Left ventricle myocardium inferior (tissue), 1 donor: ENCODE measurements around the gene AK2. TPM values are rescaled to one million over a fixed set of nuclear protein-coding genes. Genes with fewer than 3 reads are reported as not detected.

Experiments used
- DNase-seq: peaks from one replicate; pipeline ENCODE4 v3.0.0-alpha.2; 2020
- H3K27ac ChIP-seq: fragments of 200-600 bp; replicated peaks from 2 replicates; pipeline ENCODE4 v1.8.0; 2021
- H3K27me3 ChIP-seq: fragments of 200-600 bp; 2 replicates; pipeline ENCODE4 v1.8.0; 2021; ENCODE audit warnings: low read depth
- H3K36me3 ChIP-seq: fragments of 200-600 bp; 2 replicates; pipeline ENCODE4 v1.8.0; 2021
- H3K4me1 ChIP-seq: fragments of 200-600 bp; 2 replicates; pipeline ENCODE4 v1.8.0; 2021
- H3K4me3 ChIP-seq: fragments of 200-600 bp; 2 replicates; pipeline ENCODE4 v1.8.0; 2021; ENCODE audit warnings: mild to moderate bottlenecking, moderate library complexity
- H3K9me3 ChIP-seq: fragments of 200-600 bp; replicated peaks from 2 replicates; pipeline ENCODE4 v1.8.0; 2021
- intact Hi-C: fragments of 100-400 bp; cut with micrococcal nuclease; formaldehyde crosslinking; loops from one replicate; pipeline ENCODE4 v1.11.0; 2022
- total RNA-seq: library from RNA; stranded (reverse); fragmentation: NEBNext Ultra II Directional; extraction: Animal tissue kit (Norgen Biotek cat#: 25700); gene quantifications from one replicate; pipeline ENCODE4 v1.2.1, GENCODE V29; 2021
- TF ChIP-seq, protein P1 (sequence below): fragments of 200-600 bp; IDR thresholded peaks from 2 replicates; pipeline ENCODE4 v1.8.0; 2021; ENCODE audit warnings: antibody characterized with exemption, mild to moderate bottlenecking, borderline replicate concordance
- donor health status: DM: no; HTN: yes; CAD: no; lungs with severe emphysema.

Gene AK2
- total RNA-seq, 1 donor from 2014 or later, result 121 TPM

GRCh38 chr1:32988665-32989064, 48.0 kb downstream of the AK2 start:
- Histone ChIP-seq H3K4me1 (peaks cover 54% of the 10 kb centered on the region), H3K27ac (peak overlapping the region; percentile 78), H3K27me3 (no peaks in the 10 kb centered on the region), H3K36me3 (no peaks in the 10 kb centered on the region), H3K9me3 (no peaks in the 10 kb centered on the region), H3K4me3 (no peak overlapping the region)
- TF ChIP-seq, protein P1, sequence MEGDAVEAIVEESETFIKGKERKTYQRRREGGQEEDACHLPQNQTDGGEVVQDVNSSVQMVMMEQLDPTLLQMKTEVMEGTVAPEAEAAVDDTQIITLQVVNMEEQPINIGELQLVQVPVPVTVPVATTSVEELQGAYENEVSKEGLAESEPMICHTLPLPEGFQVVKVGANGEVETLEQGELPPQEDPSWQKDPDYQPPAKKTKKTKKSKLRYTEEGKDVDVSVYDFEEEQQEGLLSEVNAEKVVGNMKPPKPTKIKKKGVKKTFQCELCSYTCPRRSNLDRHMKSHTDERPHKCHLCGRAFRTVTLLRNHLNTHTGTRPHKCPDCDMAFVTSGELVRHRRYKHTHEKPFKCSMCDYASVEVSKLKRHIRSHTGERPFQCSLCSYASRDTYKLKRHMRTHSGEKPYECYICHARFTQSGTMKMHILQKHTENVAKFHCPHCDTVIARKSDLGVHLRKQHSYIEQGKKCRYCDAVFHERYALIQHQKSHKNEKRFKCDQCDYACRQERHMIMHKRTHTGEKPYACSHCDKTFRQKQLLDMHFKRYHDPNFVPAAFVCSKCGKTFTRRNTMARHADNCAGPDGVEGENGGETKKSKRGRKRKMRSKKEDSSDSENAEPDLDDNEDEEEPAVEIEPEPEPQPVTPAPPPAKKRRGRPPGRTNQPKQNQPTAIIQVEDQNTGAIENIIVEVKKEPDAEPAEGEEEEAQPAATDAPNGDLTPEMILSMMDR, result no peak
- no peak for DNase-seq
- intact Hi-C loops, result no loop called here

DNA sequence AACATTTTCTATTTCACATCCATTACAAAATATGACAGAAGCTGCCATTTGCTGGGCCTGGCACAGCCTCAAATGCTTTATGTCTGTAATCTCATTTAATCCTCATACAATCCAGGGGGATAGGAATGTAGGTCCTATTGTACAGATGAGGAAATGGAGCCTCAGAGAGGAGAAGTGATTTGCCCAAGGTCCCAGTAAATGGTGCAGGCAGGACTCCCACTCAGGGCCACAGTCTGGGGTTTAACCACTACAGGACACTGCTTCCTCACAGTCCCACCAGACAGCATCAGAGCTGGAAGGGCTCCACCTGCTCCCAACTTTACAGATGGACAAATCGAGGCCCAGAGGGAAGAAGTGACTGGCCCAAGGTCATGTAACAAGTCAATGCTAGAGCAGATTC, 51.5 kb downstream of the AK2 start:
- intact Hi-C loops, result no loop called here
- H3K36me3 ChIP-seq, result no peaks in the 10 kb centered on the region
- no peaks in the 10 kb centered on the region for H3K9me3 ChIP-seq
- H3K27me3 ChIP-seq, result no peaks in the 10 kb centered on the region
- no peak overlapping the region for H3K27ac ChIP-seq
- H3K4me1 ChIP-seq, result peaks cover 40% of the 10 kb centered on the region
- TF ChIP-seq, protein P1, result no peak
- no peak overlapping the region for H3K4me3 ChIP-seq
- no peak for DNase-seq

- H3K36me3 ChIP-seq, result no peaks in the 10 kb centered on the region
- H3K9me3 ChIP-seq, result no peaks in the 10 kb centered on the region
- peak overlapping the region; percentile 24 for H3K27ac ChIP-seq
- intact Hi-C loops, result no loop called here
- H3K4me1 ChIP-seq, result peaks cover 35% of the 10 kb centered on the region
- no peak overlapping the region for H3K4me3 ChIP-seq
- no peak for DNase-seq
- TF ChIP-seq, protein P1, result no peak
- H3K27me3 ChIP-seq, result no peaks in the 10 kb centered on the region
These were observed 52.1 kb downstream of the AK2 start for GRCh38 chr1:32984455-32985171.

DNA sequence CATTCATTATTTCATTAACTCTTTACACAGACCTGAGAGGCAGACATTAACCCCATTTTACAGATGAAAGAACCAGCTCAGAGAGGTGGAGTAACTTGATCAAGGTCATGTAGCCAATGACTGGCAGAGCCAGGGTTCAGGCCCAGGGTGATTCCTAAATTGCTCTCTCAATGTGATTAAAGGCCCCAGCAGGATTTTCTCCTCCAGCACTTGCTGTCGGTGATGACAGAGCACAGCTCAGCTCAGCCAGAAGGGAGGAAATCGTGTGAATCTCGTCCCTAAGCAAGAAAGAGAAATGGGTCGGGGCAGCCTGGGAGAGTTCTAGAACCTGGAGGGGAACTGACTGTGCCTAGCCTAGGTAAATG, 52.6 kb downstream of the AK2 start:
- Histone ChIP-seq H3K4me3 (no peak overlapping the region), H3K27me3 (no peaks in the 10 kb centered on the region), H3K9me3 (no peaks in the 10 kb centered on the region), H3K4me1 (peaks cover 30% of the 10 kb centered on the region), H3K27ac (peak overlapping the region; percentile 24), H3K36me3 (no peaks in the 10 kb centered on the region)
- intact Hi-C loops, result no loop called here
- TF ChIP-seq, protein P1, result no peak
- DNase-seq, result no peak

DNA sequence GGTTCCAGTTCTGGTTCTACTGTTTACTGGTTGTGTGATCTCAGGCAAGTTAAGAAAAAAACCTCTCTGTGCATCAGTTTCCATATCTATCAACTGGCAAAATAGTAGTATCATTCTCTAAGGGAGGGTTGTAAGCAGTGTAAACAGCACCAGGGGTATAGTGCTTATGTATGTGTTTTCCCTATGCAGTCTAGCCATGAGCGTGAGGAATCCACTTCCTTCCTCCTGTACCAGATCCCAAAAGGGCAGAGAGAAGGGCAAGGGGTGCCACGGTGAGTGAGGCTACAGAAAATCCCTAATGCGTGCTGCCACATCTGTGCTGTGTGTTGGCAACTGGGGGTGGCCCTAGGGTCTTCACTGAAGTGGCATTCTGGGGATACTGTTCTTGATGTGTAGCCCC, 53.7 kb downstream of the AK2 start:
- TF ChIP-seq, protein P1, result no peak
- intact Hi-C loops, result no loop called here
- H3K36me3 ChIP-seq, result no peaks in the 10 kb centered on the region
- peaks cover 19% of the 10 kb centered on the region for H3K4me1 ChIP-seq
- H3K4me3 ChIP-seq, result no peak overlapping the region
- no peaks in the 10 kb centered on the region for H3K27me3 ChIP-seq
- no peak overlapping the region for H3K27ac ChIP-seq
- no peaks in the 10 kb centered on the region for H3K9me3 ChIP-seq
- DNase-seq, result no peak
